MG63 (cell line): Measurements from ENCODE around the gene CECR2. TPM values are rescaled to one million over a fixed set of nuclear protein-coding genes. Genes with fewer than 3 reads are reported as not detected.
A peak's percentile ranks its signal among the peaks of the same experiment; 100 is the strongest.

ENCODE experiments used
- DNase-seq: peaks from one replicate; pipeline ENCODE4 v3.0.0-alpha.2; 2020
- H3K27me3 ChIP-seq: fragments of 250-450 bp; sonication (Bioruptor Pico); 2 replicates; pipeline ENCODE4 v1.5.1; 2020; ENCODE audit warnings: mild to moderate bottlenecking, moderate library complexity
- H3K36me3 ChIP-seq: fragments of 250-450 bp; sonication (Bioruptor Pico); 2 replicates; pipeline ENCODE4 v1.5.1; 2020; ENCODE audit warnings: mild to moderate bottlenecking, moderate library complexity
- H3K4me3 ChIP-seq: fragments of 250-450 bp; sonication (Bioruptor Pico); 2 replicates; pipeline ENCODE4 v1.5.1; 2020; ENCODE audit warnings: mild to moderate bottlenecking, moderate library complexity
- H3K9me3 ChIP-seq: fragments of 250-450 bp; sonication (Bioruptor Pico); 2 replicates; pipeline ENCODE4 v1.5.1; 2020; ENCODE audit warnings: mild to moderate bottlenecking, moderate library complexity
- total RNA-seq: library from RNA; depleted of rRNA; stranded (reverse); fragments of >200 nt; shearing (Covaris generic); gene quantifications from 2 replicates; pipeline ENCODE4 v1.2.3, GENCODE V29; 2014; ENCODE audit warnings: low replicate concordance

The CECR2 gene
- total RNA-seq, 1 experiment from 2014 or later = 0.20 TPM

- H3K9me3 ChIP-seq = no peaks in the 10 kb centered on the region
- H3K4me3 ChIP-seq = no peak overlapping the region
- no peaks in the 10 kb centered on the region for H3K27me3 ChIP-seq
- no peaks in the 10 kb centered on the region for H3K36me3 ChIP-seq
- no peak for DNase-seq
Measured at GRCh38 chr22:17471886-17472535, 102.8 kb downstream of the CECR2 start.

- H3K4me3 ChIP-seq = no peak overlapping the region
- H3K36me3 ChIP-seq = no peaks in the 10 kb centered on the region
- no peaks in the 10 kb centered on the region for H3K27me3 ChIP-seq
- DNase-seq = no peak
- no peaks in the 10 kb centered on the region for H3K9me3 ChIP-seq
Measured at GRCh38 chr22:17472932-17473331, 103.7 kb downstream of the CECR2 start.

GRCh38 chr22:17475318-17476230 is 106.3 kb downstream of the CECR2 start:
- no peaks in the 10 kb centered on the region for H3K27me3 ChIP-seq
- H3K36me3 ChIP-seq = no peaks in the 10 kb centered on the region
- no peak for DNase-seq

GRCh38 chr22:17476838-17477237 is 107.6 kb downstream of the CECR2 start:
- no peaks in the 10 kb centered on the region for H3K9me3 ChIP-seq
- no peak for DNase-seq

More at GRCh38 chr22:17475318-17476230, 106.3 kb downstream of the CECR2 start:
- H3K4me3 ChIP-seq = no peak overlapping the region
- H3K9me3 ChIP-seq = no peaks in the 10 kb centered on the region

GRCh38 chr22:17477391-17477833 is 108.2 kb downstream of the CECR2 start:
- no peaks in the 10 kb centered on the region for H3K9me3 ChIP-seq
- no peaks in the 10 kb centered on the region for H3K27me3 ChIP-seq
- no peaks in the 10 kb centered on the region for H3K36me3 ChIP-seq
- DNase-seq = peak; percentile 4
- peak overlapping the region; percentile 11 for H3K4me3 ChIP-seq

More at GRCh38 chr22:17476838-17477237, 107.6 kb downstream of the CECR2 start:
- Histone ChIP-seq H3K27me3 (no peaks in the 10 kb centered on the region), H3K36me3 (no peaks in the 10 kb centered on the region), H3K4me3 (peak overlapping the region; percentile 11; the same call in 1 of the 2 replicates)

- no peak for DNase-seq
- H3K36me3 ChIP-seq = no peaks in the 10 kb centered on the region
- H3K4me3 ChIP-seq = no peak overlapping the region
- no peaks in the 10 kb centered on the region for H3K27me3 ChIP-seq
- no peaks in the 10 kb centered on the region for H3K9me3 ChIP-seq
Measured at GRCh38 chr22:17479135-17479534, 109.9 kb downstream of the CECR2 start.

GRCh38 chr22:17481424-17481823 is 112.2 kb downstream of the CECR2 start:
- H3K4me3 ChIP-seq = no peak overlapping the region
- H3K36me3 ChIP-seq = no peaks in the 10 kb centered on the region
- H3K9me3 ChIP-seq = no peaks in the 10 kb centered on the region
- H3K27me3 ChIP-seq = no peaks in the 10 kb centered on the region
- no peak for DNase-seq

GRCh38 chr22:17483688-17484372 is 114.6 kb downstream of the CECR2 start:
- H3K36me3 ChIP-seq = no peaks in the 10 kb centered on the region
- DNase-seq = no peak
- no peak overlapping the region for H3K4me3 ChIP-seq
- H3K9me3 ChIP-seq = no peaks in the 10 kb centered on the region
- H3K27me3 ChIP-seq = no peaks in the 10 kb centered on the region

- Histone ChIP-seq H3K9me3 (no peaks in the 10 kb centered on the region), H3K36me3 (no peaks in the 10 kb centered on the region), H3K4me3 (no peak overlapping the region), H3K27me3 (no peaks in the 10 kb centered on the region)
- no peak for DNase-seq
Measured at GRCh38 chr22:17484608-17485007, 115.3 kb downstream of the CECR2 start.

GRCh38 chr22:17486313-17486712 is 117.1 kb downstream of the CECR2 start:
- no peak for DNase-seq
- Histone ChIP-seq H3K27me3 (no peaks in the 10 kb centered on the region), H3K36me3 (no peaks in the 10 kb centered on the region), H3K9me3 (no peaks in the 10 kb centered on the region), H3K4me3 (no peak overlapping the region)

GRCh38 chr22:17486719-17487118 is 117.5 kb downstream of the CECR2 start:
- Histone ChIP-seq H3K4me3 (no peak overlapping the region), H3K36me3 (no peaks in the 10 kb centered on the region), H3K9me3 (no peaks in the 10 kb centered on the region), H3K27me3 (no peaks in the 10 kb centered on the region)
- no peak for DNase-seq

GRCh38 chr22:17489101-17489500 is 119.8 kb downstream of the CECR2 start:
- DNase-seq = no peak
- Histone ChIP-seq H3K4me3 (no peak overlapping the region), H3K27me3 (no peaks in the 10 kb centered on the region), H3K36me3 (no peaks in the 10 kb centered on the region), H3K9me3 (no peaks in the 10 kb centered on the region)

GRCh38 chr22:17491090-17491640 is 121.9 kb downstream of the CECR2 start:
- no peak for DNase-seq
- Histone ChIP-seq H3K36me3 (no peaks in the 10 kb centered on the region), H3K27me3 (no peaks in the 10 kb centered on the region), H3K9me3 (no peaks in the 10 kb centered on the region), H3K4me3 (no peak overlapping the region)

- DNase-seq = no peak
- H3K27me3 ChIP-seq = no peaks in the 10 kb centered on the region
- no peaks in the 10 kb centered on the region for H3K36me3 ChIP-seq
- H3K9me3 ChIP-seq = no peaks in the 10 kb centered on the region
- no peak overlapping the region for H3K4me3 ChIP-seq
Measured at GRCh38 chr22:17492247-17492646, 123.0 kb downstream of the CECR2 start.

- H3K36me3 ChIP-seq = no peaks in the 10 kb centered on the region
- H3K4me3 ChIP-seq = no peak overlapping the region
- DNase-seq = no peak
- H3K9me3 ChIP-seq = no peaks in the 10 kb centered on the region
- no peaks in the 10 kb centered on the region for H3K27me3 ChIP-seq
Measured at GRCh38 chr22:17493419-17493981, 124.2 kb downstream of the CECR2 start.

GRCh38 chr22:17496841-17497240 is 127.6 kb downstream of the CECR2 start:
- no peaks in the 10 kb centered on the region for H3K9me3 ChIP-seq
- no peaks in the 10 kb centered on the region for H3K36me3 ChIP-seq
- H3K4me3 ChIP-seq = no peak overlapping the region
- H3K27me3 ChIP-seq = peaks cover 2% of the 10 kb centered on the region; the same call in 1 of the 2 replicates
- no peak for DNase-seq
